Vagina (tissue), 2 donors: ENCODE results near the gene GALNT16.
"Not testable (repeated sequence)": the region's sequence is repeated elsewhere in the genome, so short reads cannot be mapped to it uniquely, and the experiment has no call there.

Experiments used
- POLR2A ChIP-seq, 2 donors: fragments of 450-650 bp; IDR thresholded peaks; one replicate each; pipeline ENCODE4 v1.6.1; 2017; ENCODE audit warnings: antibody characterized with exemption in 2 of 2, mild to moderate bottlenecking in 2 of 2, moderate library complexity in 2 of 2
- TF ChIP-seq, protein P1 (sequence below), 3 experiments: fragments of 450-650 bp in 2 of 3; fragments of 200-600 bp in 1 of 3; sonication (generic) in 1 of 3; IDR thresholded peaks; one replicate each; pipeline ENCODE4 v1.5.1; 2017 to 2019; ENCODE audit warnings: antibody characterized with exemption in 3 of 3, mild to moderate bottlenecking in 2 of 3, moderate library complexity in 2 of 3

- TF ChIP-seq, protein P1, sequence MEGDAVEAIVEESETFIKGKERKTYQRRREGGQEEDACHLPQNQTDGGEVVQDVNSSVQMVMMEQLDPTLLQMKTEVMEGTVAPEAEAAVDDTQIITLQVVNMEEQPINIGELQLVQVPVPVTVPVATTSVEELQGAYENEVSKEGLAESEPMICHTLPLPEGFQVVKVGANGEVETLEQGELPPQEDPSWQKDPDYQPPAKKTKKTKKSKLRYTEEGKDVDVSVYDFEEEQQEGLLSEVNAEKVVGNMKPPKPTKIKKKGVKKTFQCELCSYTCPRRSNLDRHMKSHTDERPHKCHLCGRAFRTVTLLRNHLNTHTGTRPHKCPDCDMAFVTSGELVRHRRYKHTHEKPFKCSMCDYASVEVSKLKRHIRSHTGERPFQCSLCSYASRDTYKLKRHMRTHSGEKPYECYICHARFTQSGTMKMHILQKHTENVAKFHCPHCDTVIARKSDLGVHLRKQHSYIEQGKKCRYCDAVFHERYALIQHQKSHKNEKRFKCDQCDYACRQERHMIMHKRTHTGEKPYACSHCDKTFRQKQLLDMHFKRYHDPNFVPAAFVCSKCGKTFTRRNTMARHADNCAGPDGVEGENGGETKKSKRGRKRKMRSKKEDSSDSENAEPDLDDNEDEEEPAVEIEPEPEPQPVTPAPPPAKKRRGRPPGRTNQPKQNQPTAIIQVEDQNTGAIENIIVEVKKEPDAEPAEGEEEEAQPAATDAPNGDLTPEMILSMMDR (IDR thresholded peaks at IDR 0.05), result not testable (repeated sequence)
- TF ChIP-seq POLR2A (IDR thresholded peaks at IDR 0.05), result not testable (repeated sequence)
Measured at GRCh38 chr14:69391400-69391799, 131.4 kb downstream of the GALNT16 start.
